Measurements from ENCODE around the gene NT5DC2. TPM values are rescaled to one million over a fixed set of nuclear protein-coding genes. Genes with fewer than 3 reads are reported as not detected.

The NT5DC2 gene
- total and polyA plus RNA-seq, 2 donors (not counting 1 experiment from before 2014, with no cell fraction given), result 20.3 to 61.5 TPM

- H3K27ac ChIP-seq (ENCODE audit: insufficient read depth, low read length), result no peak overlapping the region
- H3K79me2 ChIP-seq (ENCODE audit: control insufficient read depth, insufficient read depth, low read length), result no peaks in the 10 kb centered on the region
Measured at GRCh38 chr3:52477076-52477795, 56.4 kb downstream of the NT5DC2 start.

More at GRCh38 chr3:52477076-52477795, 56.4 kb downstream of the NT5DC2 start:
- no peak for DNase-seq (ENCODE audit: low read depth in 2 of 2)
- H3K4me3 ChIP-seq (replicated peaks in 1 of 4; ENCODE audit: control extremely low read depth in 1 of 4, insufficient read depth in 1 of 4, low read depth in 3 of 4, low read length in 4 of 4), result no peak overlapping the region
- H2AFZ ChIP-seq (ENCODE audit: low read length), result no peak overlapping the region
- H3K9me3 ChIP-seq (ENCODE audit: control insufficient read depth, insufficient read depth, low read depth, low read length), result no peaks in the 10 kb centered on the region
- H3K4me1 ChIP-seq (ENCODE audit: control insufficient read depth, extremely low read depth, insufficient read depth, low read length), result no peaks in the 10 kb centered on the region
- H3K36me3 ChIP-seq (ENCODE audit: control insufficient read depth, insufficient read depth, low read length), result peaks cover 43% of the 10 kb centered on the region
- no peaks in the 10 kb centered on the region for H4K20me1 ChIP-seq (ENCODE audit: control insufficient read depth, extremely low read depth, insufficient read depth, low read length)
- TF ChIP-seq CTCF (conservative IDR thresholded peaks at IDR 0.05 in 1 of 2, IDR thresholded peaks at IDR 0.05 in 1 of 2; ENCODE audit: low read depth in 1 of 2, low read length in 2 of 2) (no peak), EZH2 (IDR thresholded peaks at IDR 0.05; ENCODE audit: low read length, missing control alignments) (no peak)
- H3K4me2 ChIP-seq (ENCODE audit: extremely low read depth, insufficient read depth, low read length), result no peak overlapping the region
- H3K9ac ChIP-seq (ENCODE audit: insufficient read depth, low read length), result no peak overlapping the region
- H3K27me3 ChIP-seq (ENCODE audit: control insufficient read depth, insufficient read depth, low read length), result no peaks in the 10 kb centered on the region

Other genes starting within 250 kb of the NT5DC2 start
- gene GLYCTK, start 246.0 kb downstream of the NT5DC2 start, total RNA-seq, result 3.3 and 6.9 TPM in 2 replicates
- 4.5 and 6.5 TPM in 2 replicates for gene GLYCTK, start 246.0 kb downstream of the NT5DC2 start, polyA plus RNA-seq
- 1.8 and 3.0 TPM in 2 replicates for gene DNAH1, start 217.5 kb downstream of the NT5DC2 start, total RNA-seq
- gene DNAH1, start 217.5 kb downstream of the NT5DC2 start, polyA plus RNA-seq, result 0.72 and 1.9 TPM in 2 replicates
- 70.7 and 75.5 TPM in 2 replicates for gene BAP1, start 123.8 kb downstream of the NT5DC2 start, total RNA-seq
- 37.0 and 42.4 TPM in 2 replicates for gene BAP1, start 123.8 kb downstream of the NT5DC2 start, polyA plus RNA-seq
- gene PHF7, start 123.2 kb downstream of the NT5DC2 start, total RNA-seq, result 3.1 and 5.0 TPM in 2 replicates
- 5.2 and 5.5 TPM in 2 replicates for gene PHF7, start 123.2 kb downstream of the NT5DC2 start, polyA plus RNA-seq
- under 0.01 and 0.17 TPM in 2 replicates for gene SEMA3G, start 88.8 kb downstream of the NT5DC2 start, total RNA-seq
- gene SEMA3G, start 88.8 kb downstream of the NT5DC2 start, polyA plus RNA-seq, result 0.02 TPM in 1 of 2 replicates, not detected in the other
- gene TNNC1, start 79.8 kb downstream of the NT5DC2 start, total RNA-seq, result 0.33 and 0.51 TPM in 2 replicates
- 0.69 and 0.89 TPM in 2 replicates for gene TNNC1, start 79.8 kb downstream of the NT5DC2 start, polyA plus RNA-seq
- 51.4 and 69.9 TPM in 2 replicates for gene NISCH, start 78.3 kb downstream of the NT5DC2 start, total RNA-seq
- 30.8 and 31.1 TPM in 2 replicates for gene NISCH, start 78.3 kb downstream of the NT5DC2 start, polyA plus RNA-seq
- under 0.01 TPM in 2 replicates for gene STAB1, start 38.5 kb downstream of the NT5DC2 start, total RNA-seq
- gene STAB1, start 38.5 kb downstream of the NT5DC2 start, polyA plus RNA-seq, result 0.03 and 0.09 TPM in 2 replicates
- gene UQCC5, start 2.7 kb upstream of the NT5DC2 start, total RNA-seq, result 5.1 and 9.4 TPM in 2 replicates
- 12.3 and 13.8 TPM in 2 replicates for gene UQCC5, start 2.7 kb upstream of the NT5DC2 start, polyA plus RNA-seq
- 97.3 and 112 TPM in 2 replicates for gene PBRM1, start 152.1 kb upstream of the NT5DC2 start, total RNA-seq
- gene PBRM1, start 152.1 kb upstream of the NT5DC2 start, polyA plus RNA-seq, result 36.2 and 37.2 TPM in 2 replicates
- 99.9 and 145 TPM in 2 replicates for gene GNL3, start 152.2 kb upstream of the NT5DC2 start, total RNA-seq
- gene GNL3, start 152.2 kb upstream of the NT5DC2 start, polyA plus RNA-seq, result 71.5 and 75.2 TPM in 2 replicates
- 107 and 116 TPM in 2 replicates for gene GLT8D1, start 171.9 kb upstream of the NT5DC2 start, total RNA-seq
- gene GLT8D1, start 171.9 kb upstream of the NT5DC2 start, polyA plus RNA-seq, result 99.6 and 160 TPM in 2 replicates
- 46.0 and 49.0 TPM in 2 replicates for gene SPCS1, start 172.2 kb upstream of the NT5DC2 start, total RNA-seq
- 134 and 151 TPM in 2 replicates for gene SPCS1, start 172.2 kb upstream of the NT5DC2 start, polyA plus RNA-seq
- gene NEK4, start 237.1 kb upstream of the NT5DC2 start, total RNA-seq, result 21.3 and 24.9 TPM in 2 replicates
- gene NEK4, start 237.1 kb upstream of the NT5DC2 start, polyA plus RNA-seq, result 12.7 and 16.0 TPM in 2 replicates
- gene ITIH1, start 243.7 kb upstream of the NT5DC2 start, total RNA-seq, result not detected in 2 replicates
- gene ITIH1, start 243.7 kb upstream of the NT5DC2 start, polyA plus RNA-seq, result not detected in 2 replicates

Measured in fibroblast of lung (primary cell).